IMR-90 (cell line): ENCODE results near the gene PPIL6. TPM values are rescaled to one million over a fixed set of nuclear protein-coding genes. Genes with fewer than 3 reads are reported as not detected.
A peak's percentile ranks its signal among the peaks of the same experiment; 100 is the strongest.

Experiments used
- ATAC-seq: fragments of 200-7000 bp; cut with Tn5 transposase; 2 replicates; pipeline ENCODE4 v1.9.1; 2020; ENCODE audit warnings: low read depth, mild to moderate bottlenecking, moderate library complexity
- BruUV-seq: library from RNA; stranded (reverse); fragments of 400-500 nt; replicated peaks from 2 replicates; lab custom pipeline; 2021; lab: Mats Ljungman, UMichigan
- CTCF ChIA-PET: fragments of 300-600 bp; formaldehyde crosslinking; extraction: SDS; loops from one replicate; lab custom pipeline; 2021; ENCODE audit warnings: antibody characterized with exemption; lab: Yijun Ruan, JAX
- POLR2A ChIA-PET: fragments of 300-600 bp; sonication (Branson Sonifier 250); formaldehyde crosslinking; loops from one replicate; lab custom pipeline; 2022; ENCODE audit warnings: antibody characterized with exemption; ENCODE audit not compliant: unreplicated experiment; lab: Charles Lee
- DNase-seq: peaks from one replicate; pipeline ENCODE4 v3.0.0; 2013
- H2AFZ ChIP-seq: replicated peaks from 2 replicates; pipeline ENCODE3; 2013; ENCODE audit warnings: low read length, mild to moderate bottlenecking; ENCODE audit not compliant: poor library complexity
- H2AK5ac ChIP-seq: 2 replicates; pipeline ENCODE4 v1.6.1; 2013; ENCODE audit warnings: low read depth, low read length, inconsistent platforms
- H2AK9ac ChIP-seq: replicated peaks from 2 replicates; pipeline ENCODE3; 2013; ENCODE audit warnings: mild to moderate bottlenecking, low read depth, low read length, moderate library complexity; ENCODE audit not compliant: poor library complexity
- H2BK120ac ChIP-seq: 2 replicates; pipeline ENCODE4 v1.6.1; 2013; ENCODE audit warnings: low read depth, low read length, inconsistent platforms
- H2BK15ac ChIP-seq: 3 replicates; pipeline ENCODE4 v1.6.1; 2013; ENCODE audit warnings: low read depth, low read length, inconsistent platforms
- H2BK20ac ChIP-seq: 2 replicates; pipeline ENCODE4 v1.6.1; 2013; ENCODE audit warnings: low read depth, mild to moderate bottlenecking, inconsistent platforms, low read length, moderate library complexity
- H2BK5ac ChIP-seq: 2 replicates; pipeline ENCODE4 v1.6.1; 2013; ENCODE audit warnings: mild to moderate bottlenecking, low read depth, low read length, inconsistent platforms; ENCODE audit not compliant: poor library complexity, severe bottlenecking
- H3K14ac ChIP-seq: replicated peaks from 2 replicates; pipeline ENCODE4 v1.6.1; 2013; ENCODE audit warnings: low read depth, low read length, inconsistent platforms
- H3K18ac ChIP-seq: 2 replicates; pipeline ENCODE4 v1.6.1; 2013; ENCODE audit warnings: low read depth, low read length, control low read depth
- H3K23ac ChIP-seq: 2 replicates; pipeline ENCODE4 v1.6.1; 2013; ENCODE audit warnings: low read depth, low read length, inconsistent platforms
- H3K27ac ChIP-seq: 2 replicates; pipeline ENCODE4 v1.5.1; 2013; ENCODE audit warnings: mild to moderate bottlenecking, control low read depth, low read length; ENCODE audit not compliant: insufficient read depth
- H3K27me3 ChIP-seq: 2 replicates; pipeline ENCODE4 v1.6.1; 2013; ENCODE audit warnings: low read length; ENCODE audit not compliant: control insufficient read depth, insufficient read depth
- H3K36me3 ChIP-seq: 2 replicates; pipeline ENCODE4 v1.6.1; 2013; ENCODE audit warnings: low read length, mixed read lengths; ENCODE audit not compliant: control insufficient read depth, insufficient read depth
- H3K4ac ChIP-seq: 2 replicates; pipeline ENCODE4 v1.6.1; 2013; ENCODE audit warnings: low read depth, low read length, inconsistent platforms
- H3K4me1 ChIP-seq: 2 replicates; pipeline ENCODE4 v1.6.1; 2013; ENCODE audit warnings: low read length, mixed read lengths; ENCODE audit not compliant: control insufficient read depth, insufficient read depth
- H3K4me2 ChIP-seq: 2 replicates; pipeline ENCODE4 v1.6.1; 2013; ENCODE audit warnings: low read depth, mild to moderate bottlenecking, control low read depth, low read length, moderate library complexity
- H3K4me3 ChIP-seq: 2 replicates; pipeline ENCODE4 v1.5.1; 2013; ENCODE audit warnings: low read depth, mild to moderate bottlenecking, control low read depth, low read length, moderate library complexity; ENCODE audit not compliant: insufficient read depth
- H3K56ac ChIP-seq: 2 replicates; pipeline ENCODE4 v1.6.1; 2013; ENCODE audit warnings: low read length, inconsistent platforms; ENCODE audit not compliant: insufficient read depth; ENCODE audit errors: extremely low read depth
- H3K79me1 ChIP-seq, 2 experiments: 2 replicates each; pipeline ENCODE4 v1.6.1; 2013; ENCODE audit warnings: low read length in 2 of 2, inconsistent platforms in 1 of 2, low read depth in 1 of 2
- H3K9ac ChIP-seq: 2 replicates; pipeline ENCODE4 v1.6.1; 2013; ENCODE audit warnings: low read depth, low read length, control low read depth
- H3K9me1 ChIP-seq: 2 replicates; pipeline ENCODE4 v1.6.1; 2013; ENCODE audit warnings: low read length, inconsistent platforms; ENCODE audit not compliant: insufficient read depth
- H3K9me3 ChIP-seq: 2 replicates; pipeline ENCODE4 v1.6.1; 2013; ENCODE audit warnings: low read length; ENCODE audit not compliant: control insufficient read depth, insufficient read depth
- H4K20me1 ChIP-seq: 2 replicates; pipeline ENCODE4 v1.6.1; 2013; ENCODE audit warnings: low read length, inconsistent platforms; ENCODE audit not compliant: insufficient read depth
- H4K5ac ChIP-seq: 2 replicates; pipeline ENCODE4 v1.6.1; 2013; ENCODE audit warnings: mild to moderate bottlenecking, low read depth, low read length, control low read depth
- H4K8ac ChIP-seq, 2 experiments: 2 replicates each; pipeline ENCODE4 v1.6.1; 2013; ENCODE audit warnings: low read depth in 2 of 2, low read length in 2 of 2, control low read depth in 1 of 2, inconsistent platforms in 1 of 2
- H4K91ac ChIP-seq: 2 replicates; pipeline ENCODE4 v1.6.1; 2013; ENCODE audit warnings: low read depth, low read length, inconsistent platforms; ENCODE audit not compliant: insufficient read depth
- BHLHE40 ChIP-seq: fragments of 150-350 bp; IDR thresholded peaks from 2 replicates; pipeline ENCODE4 v1.6.1; 2016; ENCODE audit warnings: mild to moderate bottlenecking, low read depth, low read length
- CEBPB ChIP-seq: IDR thresholded peaks from 2 replicates; pipeline ENCODE4 v1.6.1; 2012; ENCODE audit warnings: low read depth, low read length, improper control_type of control experiment
- CHD1 ChIP-seq: IDR thresholded peaks from 2 replicates; pipeline ENCODE4 v1.6.1; 2012; ENCODE audit warnings: low read depth, low read length, improper control_type of control experiment
- ELK1 ChIP-seq: fragments of 150-350 bp; IDR thresholded peaks from 2 replicates; pipeline ENCODE4 v1.6.1; 2016; ENCODE audit warnings: low read depth, mild to moderate bottlenecking, low read length, moderate library complexity, borderline replicate concordance
- MAZ ChIP-seq: IDR thresholded peaks from 2 replicates; pipeline ENCODE4 v1.6.1; 2012; ENCODE audit warnings: low read depth, mild to moderate bottlenecking, low read length, improper control_type of control experiment, moderate library complexity, borderline replicate concordance
- MXI1 ChIP-seq: IDR thresholded peaks from 2 replicates; pipeline ENCODE4 v1.6.1; 2012; ENCODE audit warnings: low read depth, mild to moderate bottlenecking, low read length, moderate library complexity, borderline replicate concordance
- NFE2L2 ChIP-seq: fragments of 150-350 bp; IDR thresholded peaks from 2 replicates; pipeline ENCODE4 v1.6.1; 2016; ENCODE audit warnings: low read depth, mild to moderate bottlenecking, low read length
- POLR2A ChIP-seq: IDR thresholded peaks from 2 replicates; pipeline ENCODE4 v1.6.1; 2012; ENCODE audit warnings: mild to moderate bottlenecking, low read depth, low read length
- RCOR1 ChIP-seq: IDR thresholded peaks from 2 replicates; pipeline ENCODE4 v1.6.1; 2012; ENCODE audit warnings: mild to moderate bottlenecking, low read length, improper control_type of control experiment; ENCODE audit not compliant: insufficient replicate concordance
- SMC3 ChIP-seq: fragments of 150-350 bp; IDR thresholded peaks from 2 replicates; pipeline ENCODE4 v1.6.1; 2016; ENCODE audit warnings: low read depth, mild to moderate bottlenecking, antibody characterized with exemption, low read length, moderate library complexity
- WGBS, 2 experiments: methylation state at CpG; one replicate each; pipeline versions ENCODE4 v1.1.5 to v1.1.7; 2013; ENCODE audit warnings: missing lambda C conversion rate in 2 of 2; ENCODE audit not compliant: insufficient read length in 1 of 2; ENCODE audit errors: extremely low coverage in 2 of 2; 5-methylcytosine and 5-hydroxymethylcytosine counted together
- dilution Hi-C: fragments of 300-500 bp; cut with HindIII; formaldehyde crosslinking; loops from one replicate; pipeline ENCODE4 v1.14.3; 2018; ENCODE audit warnings: low sequenced_read_pairs; ENCODE audit not compliant: unreplicated experiment
- in situ Hi-C: fragments of 300-500 bp; cut with MboI; formaldehyde crosslinking; loops from 3 replicates; pipeline ENCODE4 v1.14.3; 2019; ENCODE audit warnings: low sequenced_read_pairs, inconsistent platforms, mixed read lengths
- intact Hi-C: fragments of 100-400 bp; cut with micrococcal nuclease; formaldehyde crosslinking; loops from 2 replicates; pipeline ENCODE4 v1.10.0; 2022
- polyA plus RNA-seq, 3 experiments: library from polyadenylated mRNA; depleted of rRNA; stranded (reverse); fragments of >200 nt; gene quantifications; 2 replicates each; pipeline ENCODE4 v1.2.3, GENCODE V29; 2012; ENCODE audit warnings: low replicate concordance in 1 of 3
- total RNA-seq: library from RNA; depleted of rRNA; stranded (reverse); fragments of >200 nt; gene quantifications from 2 replicates; pipeline ENCODE4 v1.2.3, GENCODE V29; 2012

PPIL6 gene
- total and polyA plus RNA-seq, 2 of the 4 experiments (the other 2 are of a cell fraction) = 0.15 to 0.18 TPM

GRCh38 chr6:109452181-109452580, 11.8 kb upstream of the PPIL6 start:
- no peaks in the 10 kb centered on the region for H3K9me3 ChIP-seq
- no peak overlapping the region for H3K27ac ChIP-seq
- BruUV-seq = no TSS peak
- H2BK15ac ChIP-seq = no peak overlapping the region
- H3K56ac ChIP-seq = no peak overlapping the region
- 100% methylated on average over 4 of the region's 9 CpGs; no CpG with 5 or more reads in 1 of the 2 experiments for WGBS, 2 experiments
- TF ChIP-seq BHLHE40 (no peak), CEBPB (no peak), NFE2L2 (no peak), RCOR1 (no peak), POLR2A (no peak), MAZ (no peak), SMC3 (no peak), CHD1 (no peak), MXI1 (no peak), ELK1 (no peak)
- H2BK120ac ChIP-seq = no peak overlapping the region
- peaks cover 40% of the 10 kb centered on the region for H3K36me3 ChIP-seq
- no peak overlapping the region for H3K4me3 ChIP-seq
- H3K14ac ChIP-seq = no peak overlapping the region
- peaks cover 7% of the 10 kb centered on the region; the same call in 1 of the 2 replicates for H4K20me1 ChIP-seq
- dilution Hi-C loops = no loop called here
- ChIA-PET CTCF (no interaction called here), POLR2A (no interaction called here)
- no peak overlapping the region for H2AFZ ChIP-seq
- no peak overlapping the region for H4K5ac ChIP-seq
- no peak overlapping the region for H3K4me2 ChIP-seq
- no peak overlapping the region for H3K9ac ChIP-seq
- H2AK5ac ChIP-seq = no peak overlapping the region
- H2BK20ac ChIP-seq = no peak overlapping the region
- H3K23ac ChIP-seq = no peak overlapping the region
- intact Hi-C loops = no loop called here
- H2AK9ac ChIP-seq = peak overlapping the region; percentile 12
- peaks cover 19% of the 10 kb centered on the region for H3K9me1 ChIP-seq
- H3K4ac ChIP-seq = no peak overlapping the region
- H4K8ac ChIP-seq = no peak overlapping the region
- no peak overlapping the region for H4K91ac ChIP-seq
- no peak for DNase-seq
- ATAC-seq = no peak
- H3K79me1 ChIP-seq = peaks cover 23 to 62% of the 10 kb centered on the region in 2 experiments
- H3K27me3 ChIP-seq = no peaks in the 10 kb centered on the region
- H3K18ac ChIP-seq = no peak overlapping the region
- in situ Hi-C loops = no loop called here
- no peak overlapping the region for H2BK5ac ChIP-seq
- peaks cover 9% of the 10 kb centered on the region for H3K4me1 ChIP-seq
